Measurements from ENCODE around the gene HJURP.

Gene HJURP

DNA sequence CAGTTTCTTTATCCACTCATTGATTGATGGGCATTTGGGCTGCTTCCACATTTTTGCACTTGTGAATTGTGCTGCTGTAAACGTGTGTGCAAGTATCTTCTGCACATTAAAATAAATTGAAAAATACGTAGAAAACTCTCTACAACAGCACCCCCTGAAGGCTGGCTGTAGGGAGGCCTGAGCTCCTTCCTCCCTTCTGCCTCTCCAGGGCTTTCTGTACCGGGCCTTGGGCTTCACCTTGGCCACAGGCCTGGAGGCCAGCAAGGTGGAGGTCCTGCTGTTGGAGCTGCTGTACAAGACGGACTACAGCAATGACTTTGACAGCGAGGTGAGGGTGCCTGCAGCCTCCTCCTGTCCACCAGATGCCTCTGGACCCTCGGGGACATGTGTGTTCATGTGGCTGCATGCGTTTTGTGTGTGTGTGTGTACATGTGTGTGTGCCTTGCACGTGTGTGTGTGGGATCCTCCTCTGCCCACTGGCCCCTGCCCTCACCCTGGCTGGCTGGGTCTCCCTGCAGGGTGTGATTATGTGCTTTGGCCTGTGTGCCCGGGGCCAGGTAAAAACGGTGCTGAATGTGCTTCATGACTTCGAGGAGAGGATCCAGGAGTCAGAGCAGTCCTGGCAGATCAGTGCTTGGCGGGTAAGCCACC is 47.0 kb downstream of the HJURP start (continued):
- TF ChIP-seq OSR1 (CRISPR knock-in tag; IDR thresholded peaks at IDR 0.05) (no peak), ZNF565 (CRISPR knock-in tag; conservative IDR thresholded peaks at IDR 0.05; ENCODE audit: low read depth) (no peak), SNAI2 (CRISPR knock-in tag; IDR thresholded peaks at IDR 0.05) (no peak)

DNA sequence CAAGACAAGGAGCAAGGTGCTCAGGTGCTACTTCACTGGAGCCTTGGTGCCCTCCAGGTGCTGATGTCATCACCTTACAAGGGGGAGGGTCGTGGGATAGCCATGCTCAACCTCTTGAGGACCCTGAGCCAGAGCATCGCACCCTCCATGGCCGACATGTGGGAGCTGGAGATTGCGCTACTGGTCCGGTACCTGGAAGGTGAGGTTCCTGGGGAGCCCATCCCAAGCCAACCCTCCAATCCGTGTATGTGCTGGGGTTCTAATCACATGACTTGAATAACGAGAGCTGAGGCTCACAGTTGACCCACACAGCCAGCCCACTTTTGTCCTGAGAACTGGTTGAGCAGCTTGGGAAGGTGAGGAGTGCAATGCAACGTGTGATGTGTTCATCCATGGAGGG is 50.3 kb downstream of the HJURP start:
- TF ChIP-seq ISL1 (CRISPR knock-in tag; IDR thresholded peaks at IDR 0.05) (no peak), GLIS3 (CRISPR knock-in tag; IDR thresholded peaks at IDR 0.05) (no peak), PATZ1 (CRISPR knock-in tag; IDR thresholded peaks at IDR 0.05; ENCODE audit: borderline replicate concordance) (no peak), TCF4 (CRISPR knock-in tag; IDR thresholded peaks at IDR 0.05; ENCODE audit: borderline replicate concordance) (no peak), BACH2 (CRISPR knock-in tag; IDR thresholded peaks at IDR 0.05; ENCODE audit: borderline replicate concordance) (no peak), CREB5 (CRISPR knock-in tag; IDR thresholded peaks at IDR 0.05; ENCODE audit: low read depth) (no peak), RARB (CRISPR knock-in tag; IDR thresholded peaks at IDR 0.05) (no peak), SNAI2 (CRISPR knock-in tag; IDR thresholded peaks at IDR 0.05) (no peak), ARNTL (CRISPR knock-in tag; IDR thresholded peaks at IDR 0.05; ENCODE audit: borderline replicate concordance, low read depth) (no peak)
- TF ChIP-seq, protein P1, sequence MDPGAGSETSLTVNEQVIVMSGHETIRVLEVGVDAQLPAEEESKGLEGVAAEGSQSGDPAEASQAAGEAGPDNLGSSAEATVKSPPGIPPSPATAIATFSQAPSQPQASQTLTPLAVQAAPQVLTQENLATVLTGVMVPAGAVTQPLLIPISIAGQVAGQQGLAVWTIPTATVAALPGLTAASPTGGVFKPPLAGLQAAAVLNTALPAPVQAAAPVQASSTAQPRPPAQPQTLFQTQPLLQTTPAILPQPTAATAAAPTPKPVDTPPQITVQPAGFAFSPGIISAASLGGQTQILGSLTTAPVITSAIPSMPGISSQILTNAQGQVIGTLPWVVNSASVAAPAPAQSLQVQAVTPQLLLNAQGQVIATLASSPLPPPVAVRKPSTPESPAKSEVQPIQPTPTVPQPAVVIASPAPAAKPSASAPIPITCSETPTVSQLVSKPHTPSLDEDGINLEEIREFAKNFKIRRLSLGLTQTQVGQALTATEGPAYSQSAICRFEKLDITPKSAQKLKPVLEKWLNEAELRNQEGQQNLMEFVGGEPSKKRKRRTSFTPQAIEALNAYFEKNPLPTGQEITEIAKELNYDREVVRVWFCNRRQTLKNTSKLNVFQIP (CRISPR knock-in tag; IDR thresholded peaks at IDR 0.05; ENCODE audit: borderline replicate concordance, low read depth): no peak
- ATAC-seq: no peak

GRCh38 chr2:233803292-233803911 is 50.9 kb downstream of the HJURP start:
- no peak for ATAC-seq
- TF ChIP-seq GLIS3 (CRISPR knock-in tag; IDR thresholded peaks at IDR 0.05): no peak
- TF ChIP-seq PATZ1 (CRISPR knock-in tag; IDR thresholded peaks at IDR 0.05; ENCODE audit: borderline replicate concordance): no peak
- no peak for TF ChIP-seq ESRRG (CRISPR knock-in tag; IDR thresholded peaks at IDR 0.05)
- TF ChIP-seq TSHZ2 (CRISPR knock-in tag; IDR thresholded peaks at IDR 0.05): no peak
- TF ChIP-seq ZNF70 (CRISPR knock-in tag; IDR thresholded peaks at IDR 0.05): no peak
- no peak for TF ChIP-seq CREB5 (CRISPR knock-in tag; IDR thresholded peaks at IDR 0.05; ENCODE audit: low read depth)
- no peak for TF ChIP-seq ARNTL (CRISPR knock-in tag; IDR thresholded peaks at IDR 0.05; ENCODE audit: borderline replicate concordance, low read depth)
- TF ChIP-seq BACH2 (CRISPR knock-in tag; IDR thresholded peaks at IDR 0.05; ENCODE audit: borderline replicate concordance): no peak
- TF ChIP-seq RARB (CRISPR knock-in tag; IDR thresholded peaks at IDR 0.05): no peak
- no peak for TF ChIP-seq ZC3H10 (CRISPR knock-in tag; IDR thresholded peaks at IDR 0.05)
- no peak for TF ChIP-seq SNAI2 (CRISPR knock-in tag; IDR thresholded peaks at IDR 0.05)
- no peak for TF ChIP-seq CSDC2 (CRISPR knock-in tag; IDR thresholded peaks at IDR 0.05)
- no peak for TF ChIP-seq OSR1 (CRISPR knock-in tag; IDR thresholded peaks at IDR 0.05)

Measured in SK-N-SH treated with all-trans-retinoic acid at 6 μM for 48 hours (cell line).